Measurements from ENCODE around the gene CD3D.

The CD3D gene

DNA sequence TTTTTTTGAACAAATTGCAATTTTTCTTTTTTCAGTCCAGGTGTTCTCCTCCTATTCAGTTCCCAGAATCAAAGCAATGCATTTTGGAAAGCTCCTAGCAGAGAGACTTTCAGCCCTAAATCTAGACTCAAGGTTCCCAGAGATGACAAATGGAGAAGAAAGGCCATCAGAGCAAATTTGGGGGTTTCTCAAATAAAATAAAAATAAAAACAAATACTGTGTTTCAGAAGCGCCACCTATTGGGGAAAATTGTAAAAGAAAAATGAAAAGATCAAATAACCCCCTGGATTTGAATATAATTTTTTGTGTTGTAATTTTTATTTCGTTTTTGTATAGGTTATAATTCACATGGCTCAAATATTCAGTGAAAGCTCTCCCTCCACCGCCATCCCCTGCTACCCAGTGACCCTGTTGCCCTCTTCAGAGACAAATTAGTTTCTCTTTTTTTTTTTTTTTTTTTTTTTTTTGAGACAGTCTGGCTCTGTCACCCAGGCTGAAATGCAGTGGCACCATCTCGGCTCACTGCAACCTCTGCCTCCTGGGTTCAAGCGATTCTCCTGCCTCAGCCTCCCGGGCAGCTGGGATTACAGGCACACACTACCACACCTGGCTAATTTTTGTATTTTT lies 10.7 kb upstream of the CD3D start:
- TF ChIP-seq, protein P1, sequence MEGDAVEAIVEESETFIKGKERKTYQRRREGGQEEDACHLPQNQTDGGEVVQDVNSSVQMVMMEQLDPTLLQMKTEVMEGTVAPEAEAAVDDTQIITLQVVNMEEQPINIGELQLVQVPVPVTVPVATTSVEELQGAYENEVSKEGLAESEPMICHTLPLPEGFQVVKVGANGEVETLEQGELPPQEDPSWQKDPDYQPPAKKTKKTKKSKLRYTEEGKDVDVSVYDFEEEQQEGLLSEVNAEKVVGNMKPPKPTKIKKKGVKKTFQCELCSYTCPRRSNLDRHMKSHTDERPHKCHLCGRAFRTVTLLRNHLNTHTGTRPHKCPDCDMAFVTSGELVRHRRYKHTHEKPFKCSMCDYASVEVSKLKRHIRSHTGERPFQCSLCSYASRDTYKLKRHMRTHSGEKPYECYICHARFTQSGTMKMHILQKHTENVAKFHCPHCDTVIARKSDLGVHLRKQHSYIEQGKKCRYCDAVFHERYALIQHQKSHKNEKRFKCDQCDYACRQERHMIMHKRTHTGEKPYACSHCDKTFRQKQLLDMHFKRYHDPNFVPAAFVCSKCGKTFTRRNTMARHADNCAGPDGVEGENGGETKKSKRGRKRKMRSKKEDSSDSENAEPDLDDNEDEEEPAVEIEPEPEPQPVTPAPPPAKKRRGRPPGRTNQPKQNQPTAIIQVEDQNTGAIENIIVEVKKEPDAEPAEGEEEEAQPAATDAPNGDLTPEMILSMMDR (IDR thresholded peaks at IDR 0.05; ENCODE audit: low read depth, low read length) = no peak

DNA sequence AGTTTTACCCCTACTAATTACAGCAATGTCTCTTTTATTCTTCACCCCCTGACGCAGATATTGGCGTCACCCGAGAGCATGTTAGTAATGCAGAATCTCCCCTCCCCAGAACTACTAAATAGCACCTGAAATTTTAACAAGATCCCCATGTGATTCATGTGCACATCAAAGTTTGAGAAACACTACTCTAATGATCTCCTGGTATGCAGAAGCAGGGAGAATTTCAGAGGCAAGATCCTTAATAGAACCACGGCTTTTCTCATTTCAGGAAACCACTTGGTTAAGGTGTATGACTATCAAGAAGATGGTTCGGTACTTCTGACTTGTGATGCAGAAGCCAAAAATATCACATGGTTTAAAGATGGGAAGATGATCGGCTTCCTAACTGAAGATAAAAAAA lies 7.0 kb upstream of the CD3D start:
- no peak overlapping the region for H3K4me3 ChIP-seq (ENCODE audit: low read depth, low read length)

More for the DNA sequence above, 10.7 kb upstream of the CD3D start:
- no peak overlapping the region for H3K4me3 ChIP-seq (ENCODE audit: low read depth, low read length)

DNA sequence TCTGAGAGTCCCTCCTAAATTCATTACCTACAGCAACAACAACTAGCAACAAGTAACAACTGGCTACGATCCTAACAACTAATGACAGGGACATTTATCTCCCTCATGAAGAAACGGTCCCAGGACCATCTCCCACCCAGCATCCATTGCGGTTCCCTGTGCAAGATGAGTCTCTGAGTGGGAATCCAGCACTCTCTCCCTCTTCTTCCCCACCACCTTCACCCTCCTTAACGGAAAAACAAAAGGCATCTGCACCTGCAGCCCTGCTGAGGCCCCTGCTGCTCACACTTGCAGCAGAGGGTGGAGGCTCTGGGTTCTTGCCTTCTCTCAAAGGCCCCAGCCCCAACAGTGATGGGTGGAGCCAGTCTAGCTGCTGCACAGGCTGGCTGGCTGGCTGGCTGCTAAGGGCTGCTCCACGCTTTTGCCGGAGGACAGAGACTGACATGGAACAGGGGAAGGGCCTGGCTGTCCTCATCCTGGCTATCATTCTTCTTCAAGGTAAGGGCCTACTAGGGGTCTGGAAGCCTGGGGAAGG lies 1.5 kb upstream of the CD3D start, which contains the start of gene CD3G:
Gene CD3G (plus strand): TSS at position 364 of the 535 bp plus-strand sequence. CDS start 80 bp downstream, at position 444.
- TF ChIP-seq, protein P1 (IDR thresholded peaks at IDR 0.05; ENCODE audit: low read depth, low read length) = no peak

More for the DNA sequence above, 7.0 kb upstream of the CD3D start:
- TF ChIP-seq, protein P1 (IDR thresholded peaks at IDR 0.05; ENCODE audit: low read depth, low read length) = no peak

DNA sequence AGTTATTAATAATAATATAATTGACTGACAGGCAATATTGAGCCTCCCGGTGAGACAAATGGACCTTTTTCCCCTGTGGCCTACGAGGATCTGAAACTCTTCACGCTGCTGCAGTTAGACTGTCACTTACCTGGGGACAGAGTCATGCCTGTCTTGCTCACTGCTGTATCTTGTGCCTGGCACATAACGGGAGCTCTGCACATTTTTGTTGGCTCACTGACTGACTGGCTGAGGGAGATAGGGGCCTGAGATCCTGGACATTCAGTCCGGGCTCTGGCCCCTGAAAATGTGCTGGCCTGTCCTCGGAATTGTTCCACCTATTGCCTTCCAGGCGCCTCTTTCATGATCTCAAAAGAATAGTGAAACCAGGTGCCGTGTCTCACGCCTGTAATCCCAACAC lies 743 bp upstream of the CD3D start:
- no peak overlapping the region for H3K4me3 ChIP-seq (ENCODE audit: low read depth, low read length)
- TF ChIP-seq, protein P1 (IDR thresholded peaks at IDR 0.05; ENCODE audit: low read depth, low read length) = no peak

More for the DNA sequence above, 1.5 kb upstream of the CD3D start, which contains the start of gene CD3G:
- H3K4me3 ChIP-seq (ENCODE audit: low read depth, low read length) = no peak within 1 kb of the TSS

DNA sequence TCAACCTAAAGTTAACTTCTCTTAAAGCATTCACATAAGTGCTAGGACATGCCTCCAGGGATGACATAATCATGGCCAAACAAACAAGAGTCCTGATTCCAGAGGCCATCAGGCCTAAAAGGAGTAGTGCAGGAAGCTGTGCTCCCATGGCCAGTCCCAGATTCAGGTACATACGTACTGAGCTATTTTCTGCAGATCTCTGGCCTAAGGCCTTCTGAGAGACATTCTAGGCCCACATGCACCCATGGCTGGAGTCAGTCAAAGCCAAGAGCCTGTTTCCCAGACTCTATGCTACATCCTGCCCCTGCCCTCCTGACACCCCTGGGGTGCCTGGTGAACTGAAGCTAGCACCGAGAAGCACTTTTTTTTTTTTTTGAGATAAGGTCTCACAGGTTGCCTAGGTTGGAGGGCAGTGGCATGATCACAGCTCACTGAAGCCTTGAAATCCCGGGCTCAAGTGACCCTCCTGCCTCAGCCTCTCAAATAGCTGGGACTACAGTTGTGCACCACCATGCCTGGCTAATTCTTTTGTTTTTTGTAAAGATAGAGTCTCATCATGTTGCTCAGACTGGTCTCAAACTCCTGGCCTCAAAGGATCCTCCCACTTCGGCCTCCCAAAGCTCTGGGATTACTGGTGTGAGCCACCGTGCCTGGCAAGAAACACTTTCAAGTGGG lies 553 bp downstream of the CD3D start:
- TF ChIP-seq, protein P1 (IDR thresholded peaks at IDR 0.05; ENCODE audit: low read depth, low read length) = no peak
- H3K4me3 ChIP-seq (ENCODE audit: low read depth, low read length) = no peak overlapping the region

DNA sequence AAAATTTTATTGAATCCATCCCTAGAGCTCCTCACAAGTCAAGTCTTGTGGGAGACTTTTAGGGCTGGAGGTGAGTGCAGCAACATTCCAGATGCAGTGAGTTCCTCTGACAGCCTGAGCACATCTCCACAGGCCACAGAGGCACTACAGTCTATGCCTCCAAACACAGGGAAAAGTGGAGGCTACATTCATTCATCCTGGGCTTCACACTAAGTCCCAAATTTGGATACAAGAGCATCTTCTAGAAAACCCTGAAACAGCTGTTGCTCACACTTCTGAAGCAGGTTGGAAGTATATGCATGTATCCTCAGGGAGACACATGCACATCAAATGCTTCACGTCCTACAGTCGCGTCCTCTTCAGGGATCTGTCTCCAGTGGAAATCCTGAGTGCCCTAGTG lies 1.2 kb downstream of the CD3D start:
- H3K4me3 ChIP-seq (ENCODE audit: low read depth, low read length) = no peak overlapping the region
- TF ChIP-seq, protein P1 (IDR thresholded peaks at IDR 0.05; ENCODE audit: low read depth, low read length) = no peak

DNA sequence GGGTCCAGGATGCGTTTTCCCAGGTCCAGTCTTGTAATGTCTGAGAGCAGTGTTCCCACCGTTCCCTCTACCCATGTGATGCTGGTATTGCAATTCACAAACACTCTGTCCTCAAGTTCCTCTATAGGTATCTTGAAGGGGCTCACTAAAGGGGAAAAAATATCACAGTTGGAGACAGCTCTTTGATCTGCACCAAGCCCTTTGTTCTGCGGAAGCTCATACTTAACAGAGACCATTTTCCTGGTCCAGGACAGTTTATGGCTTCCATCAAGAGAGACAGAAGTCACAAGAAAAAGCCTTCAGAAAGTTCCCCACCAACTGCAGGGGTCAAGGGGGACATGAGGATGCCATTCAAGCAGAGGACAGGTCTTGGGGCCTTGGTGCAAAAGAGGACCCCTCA lies 2.1 kb downstream of the CD3D start:
- H3K4me3 ChIP-seq (ENCODE audit: low read depth, low read length) = no peak overlapping the region
- TF ChIP-seq, protein P1 (IDR thresholded peaks at IDR 0.05; ENCODE audit: low read depth, low read length) = no peak
